Dermis microvascular lymphatic vessel endothelial cell (primary cell): ENCODE measurements around the gene TAGLN3. TPM values are rescaled to one million over a fixed set of nuclear protein-coding genes. Genes with fewer than 3 reads are reported as not detected.

Experiments
- DNase-seq, 2 donors: peaks; one replicate each; pipeline versions ENCODE4 v3.0.0 to v3.0.0-alpha.2; 2010; ENCODE audit warnings: low read depth in 2 of 2
- total RNA-seq: library from RNA; depleted of rRNA; stranded (reverse); fragments of >200 nt; gene quantifications from 2 replicates; pipeline ENCODE4 v1.2.1, GENCODE V29; 2014

Gene TAGLN3
- total RNA-seq, 1 donor from 2014 or later, result not detected

DNA sequence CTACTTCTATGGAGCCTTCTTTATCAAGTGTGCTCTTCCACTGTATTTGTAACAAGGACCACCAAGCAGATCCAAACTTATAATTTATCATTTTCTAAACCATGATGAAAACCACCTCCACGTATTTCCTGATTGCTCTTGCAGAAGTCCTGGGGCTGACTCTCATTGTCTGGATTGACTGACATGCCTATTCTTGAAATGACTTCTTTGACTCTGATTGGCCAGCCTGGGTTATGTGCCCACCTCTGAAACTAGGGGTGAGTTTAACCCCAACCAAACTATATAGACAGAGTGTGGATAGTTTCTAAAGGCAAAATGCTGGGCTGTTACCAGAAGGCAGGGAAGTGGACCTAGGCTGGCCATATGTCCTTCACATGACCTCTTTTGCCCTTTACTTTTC, 48.5 kb downstream of the TAGLN3 start:
- DNase-seq, result no peak

DNA sequence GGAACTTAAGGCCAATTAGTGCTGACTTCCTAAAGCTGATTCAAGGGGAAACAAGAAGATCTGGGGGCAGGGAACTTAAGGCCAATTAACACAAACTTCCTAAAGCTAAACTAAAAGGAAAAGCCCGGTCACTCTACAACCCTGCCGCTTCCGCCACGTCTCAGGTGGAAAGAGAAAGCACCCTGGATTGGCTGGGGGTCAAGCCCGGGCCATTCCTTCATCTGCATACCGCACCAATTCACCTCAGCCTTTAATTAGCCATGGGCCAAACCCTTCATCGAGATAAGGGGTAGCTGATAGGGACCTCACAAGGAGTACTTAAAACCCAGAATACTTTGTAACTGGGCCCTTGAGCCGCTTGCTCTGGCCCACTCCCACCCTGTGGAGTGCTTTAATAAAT, 50.2 kb downstream of the TAGLN3 start:
- DNase-seq, result no peak

DNA sequence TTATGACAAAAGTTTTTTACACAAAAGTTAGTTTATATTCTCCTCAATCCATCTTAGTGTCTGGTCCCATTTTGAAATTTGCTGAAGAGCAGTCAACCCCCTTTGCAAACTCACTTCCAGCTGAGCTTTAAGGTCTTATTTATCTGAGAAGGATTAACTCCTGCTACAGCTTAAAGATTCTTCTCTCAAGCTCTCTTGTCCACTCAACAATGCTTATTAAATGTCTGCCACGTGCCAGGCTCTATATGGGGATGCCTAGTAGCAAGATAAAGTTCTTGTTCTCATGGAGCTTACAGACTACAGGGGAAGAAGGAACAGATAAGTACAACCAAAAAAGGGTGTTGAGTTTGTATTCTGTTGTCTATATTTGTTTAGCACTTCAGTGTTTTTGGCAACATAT, 54.5 kb downstream of the TAGLN3 start:
- DNase-seq, result no peak

DNA sequence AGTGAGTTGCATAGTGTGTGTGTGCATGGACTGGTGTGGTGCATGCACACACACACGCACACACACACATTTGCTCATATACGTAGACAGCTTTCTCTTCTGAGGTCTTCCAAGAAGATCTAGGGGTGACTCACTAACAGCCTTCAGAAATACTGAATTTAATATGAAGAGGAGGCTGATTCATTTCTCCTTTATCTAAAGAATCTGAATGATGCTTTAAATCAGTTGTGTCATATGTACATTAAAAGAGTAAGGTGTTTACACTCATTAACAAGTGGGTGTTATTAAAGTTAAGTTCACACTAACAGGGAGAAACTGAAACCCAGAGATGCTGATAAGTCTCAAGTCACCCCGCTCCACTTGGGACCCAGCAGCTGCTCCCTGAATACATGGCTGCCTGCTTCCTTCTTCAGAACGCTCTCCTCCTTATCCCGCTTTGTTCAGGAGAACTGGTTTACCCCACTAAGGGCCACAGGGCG, 57.8 kb downstream of the TAGLN3 start:
- no peak for DNase-seq

DNA sequence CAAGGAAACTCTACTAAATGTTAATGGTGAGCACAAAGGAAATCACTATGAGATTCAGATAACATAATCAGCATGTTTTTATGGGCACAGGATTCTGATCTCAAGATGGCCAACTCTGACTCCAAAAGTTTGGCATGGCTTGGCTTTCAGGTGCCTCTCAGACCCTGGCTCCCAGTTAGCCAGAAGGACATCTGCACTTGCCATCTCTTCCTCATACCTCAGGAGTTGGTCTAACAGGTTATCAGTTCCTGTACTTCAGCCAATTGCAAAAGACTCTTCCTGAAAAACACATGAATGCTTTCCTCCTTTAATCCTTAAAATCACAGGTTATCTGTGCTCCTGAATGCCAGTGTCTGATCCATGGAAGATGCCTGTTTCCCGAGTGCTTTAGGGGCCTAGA, 60.8 kb downstream of the TAGLN3 start:
- DNase-seq, result no peak

DNA sequence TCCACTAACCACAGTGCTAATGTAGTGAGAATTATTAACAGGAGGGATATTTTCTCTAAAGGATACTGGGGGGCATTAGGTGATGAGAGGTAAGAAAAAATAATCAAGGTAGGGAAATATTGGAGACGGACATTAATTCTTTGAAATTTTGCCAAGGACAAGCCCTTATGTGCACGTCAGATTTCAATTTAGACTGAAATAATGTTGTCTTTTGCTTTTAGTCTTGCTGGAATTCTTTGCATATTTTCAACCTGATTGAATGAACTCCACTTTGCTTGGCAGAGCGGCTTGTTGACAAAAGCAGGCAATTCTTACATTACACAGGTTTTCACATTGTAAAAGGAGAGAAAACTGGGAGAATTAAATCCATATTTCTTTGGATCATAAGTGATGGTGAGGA, 62.4 kb downstream of the TAGLN3 start:
- DNase-seq, result no peak

Other genes with a start within 250 kb of the TAGLN3 start
- 35.2 and 49.4 TPM in 2 replicates for gene PHLDB2, start 139.7 kb upstream of the TAGLN3 start, total RNA-seq
- 21.6 and 25.8 TPM in 2 replicates for gene ABHD10, start 19.9 kb upstream of the TAGLN3 start, total RNA-seq
- gene TMPRSS7, start 35.8 kb downstream of the TAGLN3 start, total RNA-seq, result not detected in 2 replicates
- gene C3orf52, start 87.5 kb downstream of the TAGLN3 start, total RNA-seq, result 8.1 and 10.0 TPM in 2 replicates
- not detected in 2 replicates for gene GCSAM, start 134.3 kb downstream of the TAGLN3 start, total RNA-seq